HG03097 (cell line): ENCODE measurements around the gene CRADD.
A peak's percentile ranks its signal among the peaks of the same experiment; 100 is the strongest.
"Not testable (repeated sequence)": the region's sequence is repeated elsewhere in the genome, so short reads cannot be mapped to it uniquely, and the experiment has no call there.

Experiments used
- ATAC-seq: cut with Tn5 transposase; IDR thresholded peaks from one replicate; pipeline ENCODE4 v1.9.1; 2021; ENCODE audit not compliant: unreplicated experiment, low FRiP score

The CRADD gene

DNA sequence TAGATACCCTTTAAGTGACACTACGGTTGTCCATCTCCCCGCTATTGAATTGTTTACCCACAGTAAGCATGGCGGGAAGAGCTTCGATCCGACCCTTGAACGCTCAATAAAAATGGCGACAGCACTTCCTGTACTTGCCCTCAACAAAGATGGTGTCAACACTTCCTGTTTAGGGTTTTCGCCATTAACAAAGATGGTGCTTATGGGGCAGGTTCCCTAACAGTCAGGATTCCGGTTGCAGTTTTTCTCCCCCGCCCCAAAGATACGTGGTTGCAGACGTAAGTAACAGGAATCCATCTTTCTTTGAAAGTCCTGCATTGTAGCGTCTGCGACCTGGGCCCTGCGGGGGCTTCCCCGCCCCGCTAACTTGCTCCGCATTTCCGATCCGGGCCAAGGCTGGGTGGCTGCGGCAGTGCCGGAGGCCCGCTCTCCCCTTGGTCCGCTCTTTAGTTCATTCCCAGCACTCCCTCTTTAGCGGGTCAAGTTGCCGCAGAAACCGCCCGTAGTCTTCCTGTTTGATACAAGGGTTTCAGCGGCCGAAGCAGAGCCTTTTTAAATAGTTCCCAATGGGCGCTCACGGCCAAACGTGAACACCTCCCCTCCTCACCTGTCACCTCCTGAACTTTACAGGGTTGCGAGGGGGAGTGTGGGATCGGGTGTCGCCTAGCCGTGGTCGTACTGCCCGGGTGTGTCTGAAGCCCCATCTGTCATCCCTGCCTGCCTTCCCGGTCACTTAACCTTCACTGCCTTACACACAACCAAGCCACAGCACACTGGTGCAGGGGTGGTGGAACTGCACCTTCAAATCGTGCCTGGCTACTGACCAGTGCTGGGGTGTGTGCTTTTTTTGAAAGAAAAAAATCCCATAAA is at the start of gene CRADD:
Gene CRADD, plus strand, starts transcription at position 181 of the 870 bp plus-strand sequence.
- peak; percentile 94 for ATAC-seq

DNA sequence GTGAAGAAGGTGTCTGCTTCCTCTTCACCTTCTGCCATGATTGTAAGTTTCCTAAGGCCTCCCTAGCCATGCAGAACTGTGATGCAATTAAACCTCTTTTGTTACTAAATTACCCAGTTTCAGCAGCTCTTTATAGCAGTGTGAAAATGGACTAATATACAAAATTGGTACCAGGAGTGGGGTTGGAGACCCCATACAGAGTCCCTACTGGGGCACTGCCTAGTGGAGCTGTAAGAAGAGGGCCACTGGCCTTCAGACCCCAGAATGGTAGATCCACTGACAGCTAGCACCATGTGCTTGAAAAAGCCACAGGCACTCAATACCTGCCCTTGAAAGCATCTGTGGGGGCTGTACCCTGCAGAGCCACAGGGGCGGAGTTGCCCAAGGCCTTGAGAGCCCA is 44.8 kb upstream of the CRADD start:
- ATAC-seq, result no peak

DNA sequence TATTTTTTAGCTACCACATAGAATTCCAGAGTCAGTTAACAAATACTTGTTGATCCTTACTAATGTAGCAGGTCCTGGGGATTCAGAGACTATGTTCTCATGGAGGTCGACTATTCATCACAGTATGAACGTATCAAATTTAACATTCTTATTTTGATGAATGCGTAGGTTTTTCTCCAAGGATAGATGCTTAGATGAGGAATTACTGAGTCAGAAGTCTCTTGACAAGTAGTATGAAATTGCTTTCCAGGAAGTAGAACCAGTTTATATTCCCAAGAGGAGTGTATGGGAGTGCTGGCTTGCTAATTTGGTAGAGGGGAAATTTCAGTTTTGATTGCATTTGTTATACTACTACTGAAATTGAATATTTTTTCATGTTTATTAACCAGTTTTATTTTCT is 42.8 kb upstream of the CRADD start:
- no peak for ATAC-seq

DNA sequence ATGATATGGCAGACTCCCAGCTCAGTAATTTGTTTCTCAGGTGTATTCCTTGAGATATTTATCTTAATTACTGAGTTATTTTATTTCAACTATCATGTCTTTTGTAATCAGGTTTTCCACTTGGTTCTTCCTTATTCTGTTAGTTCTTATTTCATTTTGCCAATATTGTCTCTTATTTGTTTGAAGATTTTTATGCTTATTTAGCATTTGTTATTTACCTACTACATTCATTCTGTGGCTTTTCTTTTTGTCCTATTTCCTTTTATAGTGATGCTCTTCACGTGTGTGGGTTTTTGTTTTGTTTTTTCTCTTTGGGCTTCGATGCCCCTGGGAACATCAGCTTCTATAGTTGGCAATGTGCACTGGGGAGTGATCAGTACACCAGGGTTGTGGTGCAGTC is 40.5 kb upstream of the CRADD start:
- ATAC-seq, result no peak

DNA sequence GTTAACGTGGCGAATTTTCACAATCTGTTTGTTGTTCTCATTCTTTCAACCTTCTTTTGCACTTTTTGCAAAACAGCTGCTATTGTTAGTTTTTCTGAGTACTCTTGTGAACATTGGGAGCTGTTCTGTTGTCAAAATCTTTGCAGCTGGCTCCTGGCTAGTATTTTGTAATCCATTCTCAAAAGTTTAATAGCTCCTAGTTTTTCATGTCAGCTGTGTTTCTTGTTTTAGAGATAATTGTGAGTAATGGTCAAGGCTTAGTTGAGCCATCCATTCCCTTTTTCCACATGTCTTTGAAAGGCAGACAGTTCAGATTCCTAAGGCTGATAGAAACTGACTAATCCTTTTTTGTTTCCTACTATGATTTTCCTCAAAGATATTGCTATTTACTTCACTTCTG is 39.1 kb upstream of the CRADD start:
- ATAC-seq, result no peak

DNA sequence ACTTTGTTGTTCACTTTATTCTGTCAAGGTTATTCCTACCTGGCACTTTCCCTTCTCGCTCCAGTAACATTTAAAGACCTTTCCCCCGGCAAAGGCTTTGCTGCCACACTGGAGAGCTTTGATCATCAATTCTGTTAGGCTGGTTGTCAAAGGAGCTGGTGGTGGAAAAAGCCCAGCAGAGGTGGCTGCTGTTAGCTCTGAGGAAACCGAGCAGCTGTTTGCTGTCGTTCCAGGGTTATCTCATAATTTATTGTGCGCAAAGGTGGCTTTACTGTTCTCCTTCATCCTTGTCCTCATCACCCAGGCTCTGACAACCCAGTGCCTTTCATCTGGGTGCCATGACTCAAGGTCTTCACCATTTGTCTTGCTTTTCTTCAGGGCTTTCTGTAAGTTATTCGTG is 38.2 kb upstream of the CRADD start:
- ATAC-seq, result no peak

DNA sequence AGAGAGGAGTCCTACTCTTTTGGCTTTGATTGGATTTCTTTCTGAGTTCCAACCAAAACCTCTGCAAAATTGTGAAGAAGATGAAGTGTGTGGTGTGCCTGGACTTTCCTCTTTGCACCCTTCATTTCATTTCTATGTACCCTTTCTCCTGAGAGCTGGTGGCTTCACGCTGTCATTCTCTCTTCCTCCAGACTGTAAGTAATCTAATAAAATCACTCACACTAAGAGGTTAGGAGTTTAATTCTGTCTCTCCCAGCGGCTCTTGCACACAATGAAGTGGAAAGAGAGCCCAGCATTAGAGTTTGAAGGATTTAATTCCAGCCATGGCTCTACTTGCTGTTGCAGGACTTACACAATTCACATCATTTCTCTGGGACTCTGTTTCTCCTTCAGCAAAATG is 37.8 kb upstream of the CRADD start:
- ATAC-seq, result no peak

DNA sequence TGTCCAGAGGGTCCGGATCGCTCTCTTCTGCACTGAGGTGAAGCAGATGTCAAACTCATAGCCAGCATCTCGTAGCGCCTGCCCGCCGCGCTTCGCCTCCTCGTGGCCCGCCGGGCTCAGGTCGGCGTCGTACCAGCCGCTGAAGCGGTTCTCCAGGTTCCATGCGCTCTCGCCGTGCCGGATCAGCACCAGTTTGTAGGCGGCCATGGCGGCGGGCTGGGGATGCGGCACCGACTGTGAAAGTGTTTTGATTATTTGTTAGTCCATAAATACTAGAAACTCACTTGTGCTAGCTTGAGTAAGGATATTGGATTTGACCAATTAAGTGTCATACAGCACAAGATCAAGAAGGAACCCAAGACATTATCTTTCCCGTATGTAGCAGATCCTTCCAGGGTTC is 35.8 kb upstream of the CRADD start:
- not testable (repeated sequence) for ATAC-seq

DNA sequence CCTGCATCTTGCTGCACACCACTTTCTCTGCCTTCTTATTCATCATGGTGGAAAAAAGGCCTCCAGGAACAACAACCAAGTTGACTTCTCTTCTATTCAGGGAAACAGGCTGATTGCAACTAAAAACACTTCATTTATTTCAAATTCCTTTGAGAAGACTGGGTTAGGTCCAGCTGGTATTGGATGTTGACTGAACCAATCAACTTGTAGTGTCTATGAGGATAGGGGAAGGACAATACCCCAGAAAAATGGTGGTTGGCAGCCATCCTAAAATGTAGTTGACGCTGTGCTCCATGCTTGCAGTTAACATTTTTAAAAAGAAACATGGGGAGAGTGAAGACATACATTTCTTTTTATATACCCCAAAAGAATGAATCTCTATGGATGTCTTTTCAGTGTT is 34.4 kb upstream of the CRADD start:
- ATAC-seq, result no peak

DNA sequence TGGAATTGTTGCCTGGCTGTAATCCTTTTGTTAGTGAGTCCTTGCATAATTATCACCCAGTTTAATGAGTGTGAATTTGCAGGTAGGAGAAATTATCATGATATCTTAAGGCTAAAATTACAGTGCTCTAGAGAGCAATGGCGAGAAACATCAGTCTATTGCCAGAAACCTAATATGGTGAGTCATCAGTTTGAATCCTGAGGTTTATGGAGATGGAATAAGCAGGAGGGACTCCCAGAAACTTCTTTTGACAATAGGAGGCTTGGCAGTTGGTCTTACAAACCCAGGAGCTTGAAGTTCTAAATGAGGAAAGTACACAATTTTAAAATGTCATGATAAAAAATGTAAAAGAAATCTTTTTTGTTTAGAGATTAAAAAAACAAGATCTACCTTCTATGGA is 31.5 kb upstream of the CRADD start:
- ATAC-seq, result no peak

DNA sequence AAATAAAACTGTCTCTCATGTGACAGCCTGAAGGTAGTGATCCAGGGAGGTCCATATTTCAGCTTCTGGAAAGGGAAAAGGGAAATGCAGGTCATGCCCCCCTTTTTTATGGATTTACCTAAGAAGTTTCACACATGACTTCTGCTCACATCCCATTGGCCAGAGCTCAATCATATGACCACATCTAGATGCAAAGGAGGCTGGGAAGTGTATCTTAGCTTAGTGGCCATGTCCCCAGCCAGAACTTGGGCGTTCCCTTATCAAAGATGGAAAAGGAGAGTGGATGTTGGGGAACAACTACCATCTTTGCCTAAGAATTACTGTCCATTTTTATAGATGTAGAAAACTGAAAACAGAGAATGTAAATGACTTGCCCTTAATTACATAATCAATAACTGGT is 26.5 kb upstream of the CRADD start:
- no peak for ATAC-seq

DNA sequence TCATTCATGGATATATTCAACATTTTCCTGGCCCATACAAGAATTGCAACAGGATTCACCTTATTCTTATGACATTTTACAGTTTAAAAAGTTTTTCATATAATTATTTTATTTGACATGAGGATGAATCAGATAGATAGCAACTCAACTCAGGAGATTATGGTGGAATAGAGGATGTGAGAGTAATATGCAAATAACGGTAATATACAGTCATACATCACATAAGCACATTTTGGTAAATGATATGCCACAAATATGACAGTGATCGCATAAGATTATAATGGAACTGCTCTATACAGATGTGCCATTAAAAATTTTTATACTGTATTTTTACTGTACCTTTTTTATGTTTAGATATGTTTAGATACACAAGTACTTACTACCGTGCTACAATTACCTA is 24.1 kb upstream of the CRADD start:
- no peak for ATAC-seq

DNA sequence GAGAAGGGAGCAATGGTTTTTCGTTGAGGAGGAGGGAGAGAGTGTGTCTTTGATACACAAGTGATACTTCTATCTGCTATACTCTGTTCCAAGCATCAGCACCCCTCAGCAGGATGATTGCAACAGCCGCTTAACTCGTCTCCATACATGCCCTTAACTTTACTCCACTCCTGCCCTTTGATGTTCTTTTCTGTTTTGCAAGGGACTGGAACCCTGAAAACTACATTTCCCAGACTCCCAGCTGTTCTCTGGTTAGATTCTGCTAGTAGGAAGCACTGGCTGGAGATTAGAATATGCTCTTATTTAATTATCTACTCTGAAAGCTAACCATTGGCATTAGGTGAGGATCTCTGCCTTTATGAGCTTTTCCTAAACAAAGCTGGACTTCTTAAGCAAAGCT is 23.5 kb upstream of the CRADD start:
- no peak for ATAC-seq

DNA sequence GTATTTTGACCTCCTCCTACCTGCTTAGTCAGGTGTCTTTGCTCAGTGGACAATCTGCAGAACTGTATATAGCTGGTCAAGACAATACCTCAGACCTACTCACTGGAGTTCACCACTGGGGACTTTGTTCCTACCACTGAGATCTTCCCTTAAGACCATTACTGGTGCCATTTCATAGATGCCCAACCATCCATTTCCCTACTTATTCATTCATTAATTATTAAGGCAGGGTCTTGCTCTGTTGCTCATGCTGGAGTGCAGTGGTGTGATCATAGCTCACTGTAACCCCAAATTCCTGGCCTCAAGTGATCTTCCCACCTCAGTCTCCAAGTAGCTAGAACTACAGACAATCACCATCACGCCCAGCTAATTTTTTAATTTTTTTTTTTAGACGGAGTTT is 22.8 kb upstream of the CRADD start:
- ATAC-seq, result no peak

DNA sequence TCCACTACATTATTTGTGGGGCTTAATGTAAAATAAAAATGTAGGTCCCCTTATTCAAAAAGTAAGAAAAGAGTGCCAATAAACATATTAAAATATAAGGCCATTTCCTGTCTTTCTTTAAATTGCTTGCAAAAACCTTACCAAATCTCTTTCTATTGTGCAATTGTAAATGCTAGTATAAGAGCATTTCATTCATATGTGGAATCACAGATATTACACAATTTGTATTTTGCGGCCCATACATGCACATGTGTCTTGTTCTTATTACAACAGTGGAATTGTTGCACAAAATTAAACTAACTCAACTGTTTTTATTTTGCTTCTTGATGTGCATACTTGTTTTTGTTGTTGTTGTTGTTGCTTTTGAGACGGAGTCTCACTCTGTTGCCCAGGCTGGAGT is 20.1 kb upstream of the CRADD start:
- no peak for ATAC-seq

DNA sequence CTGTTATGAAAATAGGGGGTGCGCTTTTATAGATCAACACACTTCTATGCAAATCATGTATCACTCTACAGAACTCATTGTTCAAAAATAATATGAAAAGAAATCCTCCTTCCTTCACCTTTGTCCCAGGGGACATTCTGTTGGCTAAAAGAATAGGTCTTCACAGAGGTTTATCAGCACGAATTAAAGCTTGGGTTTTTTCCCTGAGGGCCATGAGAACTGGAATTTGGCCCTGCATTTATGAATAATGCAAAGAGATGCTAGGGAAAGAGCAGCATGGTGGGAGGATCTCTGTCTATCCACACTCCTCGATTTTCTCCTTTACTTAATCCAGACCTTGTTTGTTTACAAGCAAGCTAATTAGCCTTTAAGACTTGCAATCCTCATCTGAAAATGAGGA is 16.2 kb upstream of the CRADD start:
- no peak for ATAC-seq

DNA sequence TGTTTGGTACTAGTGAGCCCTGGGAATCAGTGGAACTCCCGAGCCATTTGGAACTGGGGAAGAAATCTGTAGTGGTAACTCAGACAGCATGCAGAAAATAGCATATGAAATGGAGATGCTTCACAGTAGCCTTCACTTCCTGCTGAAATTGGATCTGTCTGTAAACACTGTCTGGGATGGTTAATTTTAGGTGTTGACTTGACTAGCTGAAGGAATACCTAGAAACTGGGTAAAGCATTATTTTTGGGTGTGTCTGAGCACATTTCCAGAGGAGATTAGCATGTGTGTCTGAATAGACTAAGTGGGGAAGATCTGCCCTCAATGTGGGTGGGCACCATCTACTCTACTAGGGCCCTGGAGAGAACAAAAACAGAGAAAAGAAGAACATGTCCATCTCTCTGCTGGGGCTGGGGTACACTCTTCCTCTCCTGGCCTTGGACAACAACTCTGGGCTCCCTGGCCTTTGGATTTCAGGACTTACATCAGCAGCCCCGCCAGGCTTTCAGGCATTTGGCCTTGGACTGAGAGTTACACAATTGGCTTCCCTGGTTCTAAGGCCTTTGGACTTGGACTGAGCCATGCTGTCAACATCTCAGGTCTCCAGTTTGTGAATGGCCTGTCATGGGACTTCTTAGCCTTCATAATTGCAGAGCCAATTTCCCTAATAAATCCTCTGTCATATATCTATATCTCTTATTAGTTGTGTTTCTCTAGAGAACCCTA is 14.0 kb upstream of the CRADD start:
- ATAC-seq, result no peak

DNA sequence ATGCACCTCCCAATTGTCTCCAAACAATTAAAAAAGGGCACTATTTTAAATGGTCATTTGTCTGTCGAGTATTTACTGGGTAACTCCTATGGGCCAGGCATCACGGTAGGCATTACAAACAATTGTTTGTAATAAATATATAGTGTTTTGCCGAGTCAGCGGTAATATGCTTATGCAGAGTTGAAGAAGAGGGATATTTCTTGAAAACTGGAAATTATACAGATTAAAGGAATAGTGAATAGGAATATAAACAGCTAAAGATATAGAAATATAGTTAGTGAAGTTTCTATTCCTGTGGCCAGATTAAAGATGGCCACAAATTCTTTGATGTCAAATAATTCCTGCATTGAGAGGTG is 13.5 kb upstream of the CRADD start:
- ATAC-seq, result no peak

DNA sequence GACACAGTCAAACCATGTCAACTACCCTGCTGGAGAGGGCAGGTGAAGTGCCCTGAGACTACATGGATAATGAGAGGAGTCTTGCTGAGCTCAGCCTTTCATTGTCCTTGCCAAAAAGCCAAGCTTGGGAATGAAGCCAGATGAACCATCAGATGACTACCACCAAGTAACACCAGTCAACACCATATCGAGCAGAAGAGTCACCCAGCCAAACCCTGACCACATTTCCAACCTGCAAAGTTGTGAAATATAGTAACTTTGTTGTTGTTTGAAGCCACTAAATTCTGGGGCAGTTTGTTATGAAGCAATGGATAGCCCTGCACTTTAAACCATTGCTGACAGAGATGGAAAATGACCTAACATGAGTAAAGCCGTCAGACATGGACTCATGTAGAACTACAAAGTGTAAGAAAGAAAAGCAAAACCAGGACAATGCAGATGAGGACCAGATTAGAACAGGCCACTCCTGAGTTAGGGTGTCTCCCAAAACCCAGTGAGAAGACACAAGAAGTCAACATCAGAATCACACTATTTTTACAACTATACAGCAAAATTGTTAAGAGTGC is 12.5 kb upstream of the CRADD start:
- ATAC-seq, result no peak

DNA sequence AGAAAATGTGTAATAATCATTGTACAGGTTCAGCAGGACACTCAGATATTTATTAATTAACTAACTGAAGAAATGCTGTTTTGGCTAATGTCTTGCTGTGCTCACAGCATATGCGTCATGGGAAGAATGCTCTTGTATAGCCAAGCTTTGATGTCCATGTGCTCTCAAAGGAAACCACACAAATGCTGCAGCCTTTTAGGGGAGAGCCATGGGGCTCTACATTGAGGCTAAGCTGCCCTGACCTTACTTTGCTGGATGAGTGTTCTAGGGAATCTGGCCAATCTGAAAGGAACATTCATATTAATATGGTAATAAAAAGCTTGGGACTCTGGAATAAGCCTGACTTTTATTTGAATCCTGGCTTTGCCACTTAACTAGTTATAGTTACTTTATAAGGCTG is 9.5 kb upstream of the CRADD start:
- ATAC-seq, result no peak

DNA sequence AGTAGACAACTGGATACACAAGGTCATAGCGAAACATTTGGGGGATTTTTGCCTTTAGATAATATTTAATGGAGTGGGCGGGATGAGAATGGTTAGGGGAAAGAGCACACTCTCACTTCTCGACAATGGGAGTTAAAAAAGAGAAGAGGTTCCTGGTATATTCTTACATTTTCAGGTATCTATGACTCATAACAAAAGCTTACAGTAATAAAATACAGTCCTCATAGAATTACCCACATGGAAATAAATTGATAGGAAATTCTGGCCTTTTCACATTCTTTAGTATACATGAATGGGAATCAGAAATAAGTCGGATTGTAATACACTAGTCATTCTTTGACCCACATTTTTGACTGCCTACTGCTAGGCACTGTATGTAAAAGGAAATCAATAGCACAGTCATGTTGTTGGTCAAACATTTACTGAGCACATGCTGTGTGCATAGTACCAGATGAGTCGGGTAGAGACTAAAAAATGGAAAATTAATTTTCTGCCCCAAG is 8.2 kb upstream of the CRADD start:
- ATAC-seq, result peak; percentile 80

DNA sequence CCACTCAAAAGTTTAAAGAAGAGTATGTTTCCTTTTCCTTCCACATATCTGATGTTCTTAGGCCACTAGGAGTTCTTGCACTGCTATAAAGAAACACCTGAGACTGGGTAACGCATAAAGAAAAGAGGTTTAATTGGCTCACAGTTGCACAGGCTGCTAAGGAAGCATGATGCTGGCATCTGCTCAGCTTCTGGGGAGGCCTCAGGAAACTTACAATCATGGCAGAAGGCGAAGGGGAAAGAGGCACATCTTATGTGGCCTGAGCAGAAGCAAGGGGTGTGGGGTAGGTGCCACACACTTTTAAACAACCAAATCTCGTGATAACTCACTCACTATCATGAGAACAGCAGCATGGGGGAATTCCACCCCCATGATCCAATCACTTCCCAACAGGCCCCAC is 7.7 kb upstream of the CRADD start:
- ATAC-seq, result no peak
